GM12874 (cell line): Measurements from ENCODE around the gene FES.
A peak's percentile ranks its signal among the peaks of the same experiment; 100 is the strongest.

Experiments
- CTCF ChIP-seq: IDR thresholded peaks from 2 replicates; pipeline ENCODE4 v1.5.1; 2011; ENCODE audit warnings: low read depth, mild to moderate bottlenecking, control low read depth, low read length, moderate library complexity; ENCODE audit not compliant: insufficient read depth

FES gene

GRCh38 chr15:90891346-90891949, 7.1 kb downstream of the FES start:
- no peak for TF ChIP-seq CTCF

- TF ChIP-seq CTCF, result no peak
Measured at GRCh38 chr15:90892023-90892422, 7.7 kb downstream of the FES start.

- no peak for TF ChIP-seq CTCF
Measured at GRCh38 chr15:90892498-90893174, 8.3 kb downstream of the FES start.

GRCh38 chr15:90893175-90894090, 9.1 kb downstream of the FES start:
- peak; percentile 15; the same call in 1 of the 2 replicates for TF ChIP-seq CTCF

GRCh38 chr15:90895571-90896117, 11.3 kb downstream of the FES start:
- TF ChIP-seq CTCF, result no peak

GRCh38 chr15:90901175-90902039, 17.1 kb downstream of the FES start:
- no peak for TF ChIP-seq CTCF
